Breast epithelium (tissue), 3 donors: ENCODE data around the gene LRRC52.

Experiments
- POLR2A ChIP-seq: fragments of 450-650 bp; IDR thresholded peaks from one replicate; pipeline ENCODE4 v1.6.1; 2016; ENCODE audit warnings: antibody characterized with exemption, mild to moderate bottlenecking, moderate library complexity
- TF ChIP-seq, protein P1 (sequence below), 3 donors: fragments of 450-650 bp; IDR thresholded peaks; one replicate each; pipeline ENCODE4 v1.5.1; 2016 to 2017; ENCODE audit warnings: antibody characterized with exemption in 3 of 3, mild to moderate bottlenecking in 3 of 3, moderate library complexity in 3 of 3

GRCh38 chr1:165497069-165498013 lies 46.5 kb upstream of the LRRC52 start:
- TF ChIP-seq, protein P1, sequence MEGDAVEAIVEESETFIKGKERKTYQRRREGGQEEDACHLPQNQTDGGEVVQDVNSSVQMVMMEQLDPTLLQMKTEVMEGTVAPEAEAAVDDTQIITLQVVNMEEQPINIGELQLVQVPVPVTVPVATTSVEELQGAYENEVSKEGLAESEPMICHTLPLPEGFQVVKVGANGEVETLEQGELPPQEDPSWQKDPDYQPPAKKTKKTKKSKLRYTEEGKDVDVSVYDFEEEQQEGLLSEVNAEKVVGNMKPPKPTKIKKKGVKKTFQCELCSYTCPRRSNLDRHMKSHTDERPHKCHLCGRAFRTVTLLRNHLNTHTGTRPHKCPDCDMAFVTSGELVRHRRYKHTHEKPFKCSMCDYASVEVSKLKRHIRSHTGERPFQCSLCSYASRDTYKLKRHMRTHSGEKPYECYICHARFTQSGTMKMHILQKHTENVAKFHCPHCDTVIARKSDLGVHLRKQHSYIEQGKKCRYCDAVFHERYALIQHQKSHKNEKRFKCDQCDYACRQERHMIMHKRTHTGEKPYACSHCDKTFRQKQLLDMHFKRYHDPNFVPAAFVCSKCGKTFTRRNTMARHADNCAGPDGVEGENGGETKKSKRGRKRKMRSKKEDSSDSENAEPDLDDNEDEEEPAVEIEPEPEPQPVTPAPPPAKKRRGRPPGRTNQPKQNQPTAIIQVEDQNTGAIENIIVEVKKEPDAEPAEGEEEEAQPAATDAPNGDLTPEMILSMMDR (IDR thresholded peaks at IDR 0.05), result no peak
- TF ChIP-seq POLR2A, result no peak
